ENCODE results near the gene EFNA5.

GRCh38 chr5:107470295-107470582, 200.5 kb downstream of the EFNA5 start:
- TF ChIP-seq CTCF (CRISPR knock-in tag; IDR thresholded peaks at IDR 0.05) (no peak), ATF2 (CRISPR knock-in tag; IDR thresholded peaks at IDR 0.05) (no peak), SUZ12 (IDR thresholded peaks at IDR 0.05; ENCODE audit: low read depth, low read length) (no peak), TBP (CRISPR knock-in tag; IDR thresholded peaks at IDR 0.05) (no peak), PBX3 (CRISPR knock-in tag; IDR thresholded peaks at IDR 0.05; ENCODE audit: borderline replicate concordance) (no peak), CENPT (CRISPR knock-in tag; IDR thresholded peaks at IDR 0.05; ENCODE audit: low read depth) (no peak), ZNF160 (CRISPR knock-in tag; IDR thresholded peaks at IDR 0.05) (no peak), GABPA (IDR thresholded peaks at IDR 0.05; ENCODE audit: low read depth, low read length) (no peak), GABPA (CRISPR knock-in tag; IDR thresholded peaks at IDR 0.05; ENCODE audit: low read depth) (no peak), PAX8 (CRISPR knock-in tag; IDR thresholded peaks at IDR 0.05; ENCODE audit: borderline replicate concordance) (no peak), ZNF263 (CRISPR knock-in tag; IDR thresholded peaks at IDR 0.05) (no peak), MYC (CRISPR knock-in tag; IDR thresholded peaks at IDR 0.05; ENCODE audit: borderline replicate concordance) (no peak), MAX (IDR thresholded peaks at IDR 0.05) (no peak), BCL6 (CRISPR knock-in tag; IDR thresholded peaks at IDR 0.05) (no peak), ZUFSP (CRISPR knock-in tag; IDR thresholded peaks at IDR 0.05; ENCODE audit: borderline replicate concordance) (no peak)

Data from HepG2 (cell line).